B cell (primary cell): ENCODE results near the gene ZNF609. TPM values are rescaled to one million over a fixed set of nuclear protein-coding genes. Genes with fewer than 3 reads are reported as not detected.

Experiments
- ATAC-seq: fragments of 200-7000 bp; cut with Tn5 transposase; one replicate; pipeline ENCODE4 v1.10.0; 2021; ENCODE audit warnings: low read depth, mild to moderate bottlenecking, moderate number of reproducible peaks, moderate library complexity
- CTCF ChIA-PET: fragments of 350-600 bp; sonication (Branson Sonifier 250); formaldehyde crosslinking; loops from one replicate; lab custom pipeline; 2021; ENCODE audit warnings: antibody characterized with exemption, inconsistent platforms; lab: Charles Lee
- POLR2A ChIA-PET: fragments of 350-600 bp; sonication (Branson Sonifier 250); formaldehyde crosslinking; loops from one replicate; lab custom pipeline; 2021; ENCODE audit warnings: antibody characterized with exemption; lab: Charles Lee
- DNase-seq: peaks from one replicate; pipeline ENCODE4 v3.0.0; 2013
- H2AFZ ChIP-seq: 2 replicates; pipeline ENCODE4 v1.6.1; 2012; ENCODE audit warnings: mild to moderate bottlenecking, low read depth, low read length; ENCODE audit not compliant: insufficient read depth, poor library complexity, severe bottlenecking
- H3K27ac ChIP-seq, 2 donors: 1 replicate in 1 of 2; 2 replicates in 1 of 2; pipeline ENCODE4 v1.5.1; 2012 to 2013; ENCODE audit warnings: low read length in 2 of 2, mild to moderate bottlenecking in 2 of 2, moderate library complexity in 1 of 2
- H3K27me3 ChIP-seq, 4 experiments: fragments of 200-600 bp in 1 of 4; sonication (generic) in 1 of 4; replicated peaks in 1 of 4; 1 replicate in 2 of 4; 2 replicates in 2 of 4; pipeline versions ENCODE4 v1.6.1 to v1.7.0; 2013 to 2016; ENCODE audit warnings: low read length in 3 of 4, mild to moderate bottlenecking in 2 of 4, mixed read lengths in 1 of 4, moderate library complexity in 1 of 4; ENCODE audit not compliant: insufficient read depth in 4 of 4, control insufficient read depth in 3 of 4; ENCODE audit errors: control extremely low read depth in 1 of 4
- H3K36me3 ChIP-seq, 2 experiments: replicated peaks in 1 of 2; 1 replicate in 1 of 2; 2 replicates in 1 of 2; pipeline versions ENCODE4 v1.6.1 to v1.7.1; 2013; ENCODE audit warnings: low read length in 1 of 2; ENCODE audit not compliant: insufficient read depth in 2 of 2, control insufficient read depth in 1 of 2; ENCODE audit errors: control extremely low read depth in 1 of 2, extremely low read depth in 1 of 2
- H3K4me1 ChIP-seq, 2 donors: fragments of 200-600 bp in 1 of 2; sonication (generic) in 1 of 2; 1 replicate in 1 of 2; 2 replicates in 1 of 2; pipeline versions ENCODE4 v1.5.1 to v1.6.1; 2013 to 2017; ENCODE audit warnings: low read length in 2 of 2; ENCODE audit not compliant: control insufficient read depth in 2 of 2, insufficient read depth in 2 of 2
- H3K4me2 ChIP-seq: replicated peaks from 2 replicates; pipeline ENCODE3; 2012; ENCODE audit warnings: mild to moderate bottlenecking, low read depth, low read length; ENCODE audit not compliant: poor library complexity, severe bottlenecking
- H3K4me3 ChIP-seq, 5 experiments: fragments of 200-600 bp in 1 of 5; sonication (generic) in 1 of 5; 1 replicate in 3 of 5; 2 replicates in 2 of 5; pipeline versions ENCODE4 v1.5.1 to v1.7.0; 2011 to 2016; ENCODE audit warnings: low read length in 4 of 5, mild to moderate bottlenecking in 4 of 5, low read depth in 2 of 5, control low read depth in 1 of 5, moderate library complexity in 1 of 5; ENCODE audit not compliant: insufficient read depth in 1 of 5; ENCODE audit errors: control extremely low read depth in 1 of 5, extremely low read depth in 1 of 5
- H3K79me2 ChIP-seq: fragments of 200-600 bp; sonication (generic); one replicate; pipeline ENCODE4 v1.6.0; 2016; ENCODE audit warnings: low read length; ENCODE audit not compliant: control insufficient read depth, insufficient read depth
- H3K9ac ChIP-seq: fragments of 200-600 bp; sonication (generic); 2 replicates; pipeline ENCODE4 v1.6.1; 2017; ENCODE audit warnings: mild to moderate bottlenecking, low read length, moderate library complexity
- H3K9me3 ChIP-seq, 3 donors: one replicate each; pipeline versions ENCODE4 v1.6.1 to v1.7.1; 2013; ENCODE audit warnings: low read length in 2 of 3; ENCODE audit not compliant: control insufficient read depth in 2 of 3, insufficient read depth in 1 of 3; ENCODE audit errors: control extremely low read depth in 1 of 3
- H4K20me1 ChIP-seq: 2 replicates; pipeline ENCODE4 v1.6.0; 2012; ENCODE audit warnings: mild to moderate bottlenecking, low read length; ENCODE audit not compliant: insufficient read depth, control insufficient read depth, poor library complexity, severe bottlenecking
- H3K27ac Mint-ChIP-seq: one replicate; pipeline ENCODE4 v1.8.0; 2021; ENCODE audit warnings: mixed read lengths
- H3K27me3 Mint-ChIP-seq: one replicate; pipeline ENCODE4 v1.8.0; 2021; ENCODE audit warnings: mixed read lengths
- H3K4me1 Mint-ChIP-seq: one replicate; pipeline ENCODE4 v1.8.0; 2021; ENCODE audit warnings: mixed read lengths
- H3K4me3 Mint-ChIP-seq: one replicate; pipeline ENCODE4 v1.8.0; 2021; ENCODE audit warnings: mixed read lengths
- H3K9me3 Mint-ChIP-seq: one replicate; pipeline ENCODE4 v1.8.0; 2022; ENCODE audit warnings: mixed read lengths; ENCODE audit not compliant: insufficient read depth
- EZH2 ChIP-seq: IDR thresholded peaks from 2 replicates; pipeline ENCODE4 v1.6.1; 2012; ENCODE audit warnings: borderline replicate concordance, low read depth, mild to moderate bottlenecking, moderate library complexity, low read length; ENCODE audit not compliant: insufficient read depth, poor library complexity, severe bottlenecking
- WGBS: methylation state at CpG from one replicate; pipeline ENCODE4 v1.1.5; 2013; ENCODE audit warnings: missing lambda C conversion rate; ENCODE audit not compliant: insufficient coverage; 5-methylcytosine and 5-hydroxymethylcytosine counted together
- intact Hi-C: fragments of 100-400 bp; cut with micrococcal nuclease; formaldehyde crosslinking; loops from one replicate; pipeline ENCODE4 v1.10.0; 2022
- polyA plus RNA-seq: library from polyadenylated mRNA; depleted of rRNA; stranded (reverse); fragments of >200 nt; gene quantifications from 2 replicates; pipeline ENCODE4 v1.2.3, GENCODE V29; 2012
- total RNA-seq, 2 donors: library from RNA; stranded (reverse); fragments of 120-200 nt in 1 of 2; gene quantifications; 1 replicate in 1 of 2; 2 replicates in 1 of 2; pipeline versions ENCODE4 v1.2.3 to v1.2.4, GENCODE V29; 2013 to 2022
- TF ChIP-seq, protein P1 (sequence below): fragments of 200-600 bp; IDR thresholded peaks from one replicate; pipeline ENCODE4 v1.8.0; 2022; ENCODE audit warnings: antibody characterized with exemption, mild to moderate bottlenecking

The ZNF609 gene
- total and polyA plus RNA-seq, 2 donors (not counting 1 experiment from before 2014, with no cell fraction given), result 5.8 to 32.9 TPM

DNA sequence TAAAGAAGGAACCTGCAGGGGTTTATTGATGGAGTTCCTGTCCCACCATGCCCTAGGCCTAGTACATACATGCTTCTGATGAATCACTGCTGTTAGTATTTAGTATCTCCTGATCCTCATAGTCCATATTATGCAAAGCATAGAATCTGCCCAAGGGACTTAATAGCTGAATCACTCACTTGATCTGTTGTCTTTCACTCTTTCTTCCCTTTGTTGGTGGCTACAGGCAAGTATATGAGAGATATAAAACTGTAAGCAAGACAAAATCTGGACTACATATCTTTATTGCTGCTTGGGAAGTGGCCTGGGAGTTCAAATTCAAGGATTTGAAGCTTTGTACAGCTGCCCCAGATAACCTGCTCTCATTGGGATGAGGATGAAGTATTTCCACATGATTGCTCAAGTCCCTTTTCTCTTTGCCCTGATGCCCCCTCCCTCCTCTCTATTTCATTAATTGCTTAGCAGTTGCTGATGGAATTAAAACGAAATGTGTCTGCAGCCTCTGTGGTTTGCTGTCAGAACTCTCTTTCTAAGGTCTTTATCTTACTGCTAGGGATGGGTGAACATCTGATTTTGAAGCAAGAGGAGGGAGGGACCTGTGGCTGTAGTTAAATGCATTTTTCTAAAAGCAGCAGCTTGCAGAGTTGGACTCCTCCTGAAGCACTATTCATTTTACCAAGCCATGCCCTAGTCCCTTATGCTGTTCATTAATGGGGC is 114.1 kb downstream of the ZNF609 start:
- peak overlapping the region; percentile 54 for H3K27ac Mint-ChIP-seq
- H3K4me3 Mint-ChIP-seq, result peak overlapping the region; percentile 2
- intact Hi-C loops, result no loop called here
- no peaks in the 10 kb centered on the region for H3K9me3 Mint-ChIP-seq
- peak overlapping the region; percentile 10 for H3K9ac ChIP-seq
- peaks cover 28 to 36% of the 10 kb centered on the region in 2 donors for H3K4me1 ChIP-seq
- no peaks in the 10 kb centered on the region for H3K27me3 ChIP-seq
- ATAC-seq (peak; percentile 72), DNase-seq (no peak)
- H3K36me3 ChIP-seq, result no peaks in the 10 kb centered on the region
- H4K20me1 ChIP-seq, result no peaks in the 10 kb centered on the region
- ChIA-PET CTCF (interaction anchor here (0.6 to 0.7 kb wide), 2 partner anchors 15 to 24 kb away, joined by 4 read pairs; no protein-coding TSS in a partner anchor), POLR2A (no interaction called here)
- H3K79me2 ChIP-seq, result peaks cover 32% of the 10 kb centered on the region
- TF ChIP-seq EZH2, result no peak
- TF ChIP-seq, protein P1, sequence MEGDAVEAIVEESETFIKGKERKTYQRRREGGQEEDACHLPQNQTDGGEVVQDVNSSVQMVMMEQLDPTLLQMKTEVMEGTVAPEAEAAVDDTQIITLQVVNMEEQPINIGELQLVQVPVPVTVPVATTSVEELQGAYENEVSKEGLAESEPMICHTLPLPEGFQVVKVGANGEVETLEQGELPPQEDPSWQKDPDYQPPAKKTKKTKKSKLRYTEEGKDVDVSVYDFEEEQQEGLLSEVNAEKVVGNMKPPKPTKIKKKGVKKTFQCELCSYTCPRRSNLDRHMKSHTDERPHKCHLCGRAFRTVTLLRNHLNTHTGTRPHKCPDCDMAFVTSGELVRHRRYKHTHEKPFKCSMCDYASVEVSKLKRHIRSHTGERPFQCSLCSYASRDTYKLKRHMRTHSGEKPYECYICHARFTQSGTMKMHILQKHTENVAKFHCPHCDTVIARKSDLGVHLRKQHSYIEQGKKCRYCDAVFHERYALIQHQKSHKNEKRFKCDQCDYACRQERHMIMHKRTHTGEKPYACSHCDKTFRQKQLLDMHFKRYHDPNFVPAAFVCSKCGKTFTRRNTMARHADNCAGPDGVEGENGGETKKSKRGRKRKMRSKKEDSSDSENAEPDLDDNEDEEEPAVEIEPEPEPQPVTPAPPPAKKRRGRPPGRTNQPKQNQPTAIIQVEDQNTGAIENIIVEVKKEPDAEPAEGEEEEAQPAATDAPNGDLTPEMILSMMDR, result no peak
- H3K27me3 Mint-ChIP-seq, result no peaks in the 10 kb centered on the region
- WGBS, result no CpG with 5 or more reads among the region's 1 CpG
- no peak overlapping the region for H3K4me3 ChIP-seq
- H3K4me1 Mint-ChIP-seq, result peaks cover 49% of the 10 kb centered on the region
- H3K9me3 ChIP-seq, result peaks cover 0 to 6% (median 0%) of the 10 kb centered on the region in 3 donors
- H3K27ac ChIP-seq, result peak overlapping the region; percentile 9 to 20
- H3K4me2 ChIP-seq, result peak overlapping the region; percentile 24
- H2AFZ ChIP-seq, result peak overlapping the region; percentile 21

DNA sequence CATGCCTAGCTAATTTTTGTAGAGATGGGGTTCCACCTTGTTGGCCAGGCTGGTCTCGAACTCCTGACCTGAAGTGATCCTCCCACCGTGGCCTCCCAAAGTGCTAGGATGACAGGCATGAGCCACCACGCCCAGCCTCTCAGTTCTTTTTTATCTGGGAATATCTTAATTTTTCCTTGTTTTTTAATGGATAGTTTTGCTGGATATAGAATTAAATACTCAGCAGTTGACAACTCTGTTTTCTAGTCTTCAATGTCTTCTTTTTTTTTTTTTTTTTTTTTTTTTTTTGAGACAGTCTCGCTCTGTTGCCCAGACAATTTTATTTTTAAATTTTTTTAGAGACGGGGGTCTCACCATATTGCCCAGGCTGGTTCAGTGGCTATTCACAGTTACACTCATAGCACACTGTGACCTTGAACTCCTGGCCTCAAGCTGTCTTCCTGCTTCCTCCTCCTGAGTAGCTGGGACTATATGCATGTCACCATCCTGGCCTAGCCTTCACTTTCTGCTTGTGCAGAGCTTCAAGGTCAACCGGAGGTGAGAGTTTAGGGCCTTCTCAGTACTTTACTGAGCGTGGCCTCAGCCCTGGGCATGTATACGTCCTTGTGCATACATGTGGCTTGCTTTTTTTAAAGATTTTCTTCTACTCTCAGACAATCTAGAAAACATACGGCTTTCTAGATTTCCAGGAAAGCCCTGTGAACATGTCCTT is 120.5 kb downstream of the ZNF609 start:
- Mint-ChIP-seq H3K27me3 (no peaks in the 10 kb centered on the region), H3K27ac (no peak overlapping the region), H3K9me3 (no peaks in the 10 kb centered on the region), H3K4me1 (peaks cover 5% of the 10 kb centered on the region), H3K4me3 (no peak overlapping the region)
- Histone ChIP-seq H3K4me3 (no peak overlapping the region), H3K36me3 (peaks cover 0 to 2% of the 10 kb centered on the region in 2 experiments), H3K4me1 (no peaks in the 10 kb centered on the region), H3K4me2 (no peak overlapping the region), H2AFZ (no peak overlapping the region), H3K9ac (no peak overlapping the region), H4K20me1 (no peaks in the 10 kb centered on the region), H3K9me3 (peaks cover 0 to 8% (median 6%) of the 10 kb centered on the region in 3 donors), H3K27me3 (no peaks in the 10 kb centered on the region), H3K27ac (no peak overlapping the region), H3K79me2 (peaks cover 68% of the 10 kb centered on the region)
- 100% methylated on average over 5 of the region's 9 CpGs for WGBS
- TF ChIP-seq EZH2, result no peak
- TF ChIP-seq, protein P1, result no peak
- ChIA-PET POLR2A (no interaction called here), CTCF (no interaction called here)
- intact Hi-C loops, result no loop called here
- ATAC-seq, result no peak
- DNase-seq, result no peak
